ENCODE measurements around the gene LNP1.

DNA sequence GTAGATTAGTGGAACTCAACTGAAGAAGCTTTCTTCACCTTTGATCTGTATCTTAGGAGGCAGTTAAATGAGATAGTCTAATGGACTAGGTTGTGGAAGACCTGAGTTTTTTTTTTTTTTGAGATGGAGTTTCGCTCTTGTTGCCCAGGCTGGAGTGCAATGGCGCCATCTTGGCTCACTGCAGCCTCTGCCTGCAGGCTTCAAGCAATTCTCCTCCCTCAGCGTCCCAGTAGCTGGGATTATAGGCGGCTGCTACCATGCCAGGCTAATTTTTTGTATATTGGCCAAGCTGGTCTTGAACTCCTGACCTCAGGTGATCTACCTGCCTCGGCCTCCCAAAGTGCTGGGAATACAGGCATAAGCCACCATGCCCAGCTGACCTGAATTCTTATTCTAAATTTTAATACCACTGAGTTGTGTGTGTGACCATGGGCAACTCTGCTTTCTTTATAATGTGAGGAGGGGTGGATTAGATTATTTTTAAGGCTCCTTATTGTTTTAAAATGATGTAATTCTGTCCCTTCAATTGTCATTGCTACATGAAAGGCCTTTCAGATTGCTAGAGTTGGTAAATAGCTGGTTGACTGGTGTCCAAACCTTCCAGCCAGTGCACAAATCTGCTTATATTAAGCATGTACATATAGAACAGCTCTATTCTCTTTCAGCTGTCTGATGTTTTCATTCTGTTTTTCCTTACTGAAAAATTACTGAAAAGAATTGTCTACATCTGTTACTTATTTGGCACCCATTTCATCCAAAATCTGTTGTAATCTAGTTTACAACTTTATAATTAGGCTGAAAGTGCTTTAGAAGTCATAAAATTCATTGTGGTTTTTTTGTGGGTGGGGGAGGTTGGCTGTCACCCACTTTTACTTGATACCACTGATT, 2.3 kb downstream of the LNP1 start:
- TF ChIP-seq CTCF (IDR thresholded peaks at IDR 0.05): no peak
- no peak for TF ChIP-seq POLR2A (IDR thresholded peaks at IDR 0.05; ENCODE audit: low read depth)
- TF ChIP-seq EP300 (IDR thresholded peaks at IDR 0.05): no peak
- TF ChIP-seq POLR2AphosphoS5 (IDR thresholded peaks at IDR 0.05): no peak
